RWPE2 (cell line): ENCODE measurements around the gene EOLA2.

ENCODE experiments used
- ATAC-seq: fragments of 200-7000 bp; cut with Tn5 transposase; 3 replicates; pipeline ENCODE4 v1.9.1; 2021; ENCODE audit warnings: low read depth
- DNase-seq: peaks from one replicate; pipeline ENCODE4 v3.0.0-alpha.2; 2020; ENCODE audit warnings: low spot score
- H3K27ac ChIP-seq: fragments of 450-650 bp; 2 replicates; pipeline ENCODE4 v1.5.1; 2017; ENCODE audit warnings: mild to moderate bottlenecking; ENCODE audit not compliant: poor library complexity, severe bottlenecking
- H3K27me3 ChIP-seq: fragments of 250-450 bp; sonication (Bioruptor Pico); 2 replicates; pipeline ENCODE4 v1.5.1; 2021; ENCODE audit warnings: mild to moderate bottlenecking, moderate library complexity; ENCODE audit not compliant: insufficient read depth, poor library complexity, severe bottlenecking
- H3K36me3 ChIP-seq: fragments of 250-450 bp; sonication (Bioruptor Pico); 2 replicates; pipeline ENCODE4 v1.5.1; 2020; ENCODE audit warnings: low read depth, mild to moderate bottlenecking, moderate library complexity
- H3K4me1 ChIP-seq: fragments of 250-450 bp; sonication (Bioruptor Pico); 2 replicates; pipeline ENCODE4 v1.5.1; 2021; ENCODE audit warnings: mild to moderate bottlenecking, moderate library complexity; ENCODE audit not compliant: insufficient read depth, poor library complexity, severe bottlenecking
- H3K4me3 ChIP-seq: fragments of 250-450 bp; sonication (Bioruptor Pico); 2 replicates; pipeline ENCODE4 v1.5.1; 2021; ENCODE audit warnings: mild to moderate bottlenecking, moderate library complexity; ENCODE audit not compliant: severe bottlenecking
- H3K9me3 ChIP-seq: fragments of 250-450 bp; sonication (Bioruptor Pico); 2 replicates; pipeline ENCODE4 v1.5.1; 2021; ENCODE audit warnings: mild to moderate bottlenecking, moderate library complexity; ENCODE audit not compliant: severe bottlenecking
- CTCF ChIP-seq: fragments of 450-650 bp; IDR thresholded peaks from one replicate; pipeline ENCODE4 v1.5.1; 2017; ENCODE audit warnings: mild to moderate bottlenecking, moderate library complexity; ENCODE audit not compliant: poor library complexity, severe bottlenecking

Gene EOLA2

DNA sequence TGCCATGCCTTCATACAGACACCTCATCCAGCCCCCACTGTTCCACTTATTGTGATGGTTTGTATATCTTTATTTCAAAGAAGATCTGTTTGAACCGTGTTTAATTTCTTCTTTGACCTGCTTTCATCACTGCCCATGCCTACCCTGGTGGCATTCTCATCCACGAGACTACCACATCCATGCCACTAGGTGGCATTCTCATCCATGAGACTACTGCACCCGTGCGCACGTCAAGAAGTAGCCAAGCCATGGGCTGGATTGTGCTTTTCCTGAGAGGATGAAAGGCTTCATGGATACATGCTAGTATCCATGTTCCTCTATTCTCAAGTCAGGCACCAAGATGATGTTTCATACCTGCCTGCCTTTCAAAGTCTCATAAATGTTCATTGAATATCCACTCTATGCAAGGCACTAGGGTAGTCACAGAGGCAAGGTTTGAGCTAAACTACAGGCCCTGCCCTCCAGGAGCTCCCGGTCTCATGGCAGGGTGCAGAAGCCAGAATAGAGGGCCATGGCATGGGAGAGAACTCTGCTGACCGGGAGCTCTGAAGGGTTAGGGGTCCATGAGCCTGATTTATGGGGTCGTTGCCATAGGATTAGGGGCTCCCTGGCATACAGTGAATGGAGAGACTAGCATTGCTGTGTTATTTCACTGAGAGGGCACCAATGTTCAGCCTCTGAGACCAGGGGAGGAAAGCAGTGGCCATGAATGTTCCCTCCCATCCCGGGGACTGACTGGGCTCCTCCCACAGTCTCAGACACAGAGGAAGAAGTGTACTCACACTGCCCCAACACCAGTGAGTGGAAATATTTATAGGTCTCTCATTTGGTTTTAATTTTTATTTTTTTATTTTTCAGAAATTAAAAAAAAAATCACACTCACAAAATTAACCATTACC lies 24.8 kb upstream of the EOLA2 start:
- peak; percentile 80 for ATAC-seq
- Histone ChIP-seq H3K4me3 (no peak overlapping the region), H3K27ac (no peak overlapping the region), H3K9me3 (no peaks in the 10 kb centered on the region), H3K27me3 (no peaks in the 10 kb centered on the region), H3K36me3 (peaks cover 8% of the 10 kb centered on the region; the same call in 1 of the 2 replicates), H3K4me1 (no peaks in the 10 kb centered on the region)
- no peak for DNase-seq
- TF ChIP-seq CTCF, result peak; percentile 70

DNA sequence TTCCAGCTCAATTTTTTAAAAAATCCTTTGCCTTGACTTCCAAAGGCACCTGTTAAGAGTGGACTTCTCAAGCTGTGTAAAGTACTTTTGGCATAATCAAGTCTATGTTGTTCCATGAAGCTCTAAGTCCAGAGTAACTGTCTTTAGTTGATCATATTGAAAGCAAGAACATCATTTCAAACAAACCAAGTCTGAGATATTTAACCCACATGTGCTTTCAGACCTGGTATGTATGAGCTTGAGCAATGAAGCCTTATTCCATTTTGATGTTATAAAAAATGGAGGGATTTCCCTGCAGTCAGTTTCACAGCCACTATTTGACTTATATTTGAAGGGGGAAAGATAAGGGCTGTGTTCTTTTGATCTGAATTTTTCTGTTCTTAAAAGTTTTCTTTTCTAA lies 23.7 kb upstream of the EOLA2 start:
- H3K27ac ChIP-seq, result no peak overlapping the region

DNA sequence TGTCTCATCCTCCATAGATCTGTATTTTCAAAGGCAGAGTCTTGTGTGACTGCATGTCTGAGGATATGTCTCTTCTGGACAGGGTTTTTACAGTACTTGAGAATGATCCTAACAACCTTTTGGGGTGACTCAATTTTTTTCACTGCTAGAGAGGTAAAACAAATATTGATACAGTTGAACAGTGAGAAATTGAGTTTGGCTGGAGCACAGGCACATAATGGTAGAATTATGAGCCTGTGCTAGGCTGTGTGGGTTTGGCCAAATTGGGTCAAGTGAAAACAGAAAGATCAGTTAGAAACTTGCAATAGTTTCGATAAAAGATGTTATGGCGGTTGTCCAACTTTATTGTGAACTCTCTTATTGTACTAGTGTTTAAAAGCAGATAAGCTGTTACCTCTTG lies 23.3 kb upstream of the EOLA2 start:
- Histone ChIP-seq H3K27ac (no peak overlapping the region), H3K9me3 (no peaks in the 10 kb centered on the region), H3K36me3 (peaks cover 8% of the 10 kb centered on the region; the same call in 1 of the 2 replicates), H3K4me3 (no peak overlapping the region), H3K4me1 (no peaks in the 10 kb centered on the region), H3K27me3 (no peaks in the 10 kb centered on the region)
- TF ChIP-seq CTCF, result no peak
- ATAC-seq, result no peak
- no peak for DNase-seq

More for the DNA sequence above, 23.7 kb upstream of the EOLA2 start:
- no peak for DNase-seq
- no peak for TF ChIP-seq CTCF
- H3K9me3 ChIP-seq, result no peaks in the 10 kb centered on the region
- H3K27me3 ChIP-seq, result no peaks in the 10 kb centered on the region
- no peaks in the 10 kb centered on the region for H3K4me1 ChIP-seq
- no peak for ATAC-seq
- H3K4me3 ChIP-seq, result no peak overlapping the region
- peaks cover 8% of the 10 kb centered on the region; the same call in 1 of the 2 replicates for H3K36me3 ChIP-seq

GRCh38 chrX:149950681-149951080 lies 12.4 kb upstream of the EOLA2 start:
- no peak for DNase-seq

More at GRCh38 chrX:149950681-149951080, 12.4 kb upstream of the EOLA2 start:
- Histone ChIP-seq H3K4me1 (no peaks in the 10 kb centered on the region), H3K4me3 (no peak overlapping the region), H3K36me3 (peaks cover 3% of the 10 kb centered on the region; the same call in 1 of the 2 replicates), H3K27ac (no peak overlapping the region), H3K27me3 (no peaks in the 10 kb centered on the region), H3K9me3 (no peaks in the 10 kb centered on the region)
- ATAC-seq, result no peak
- peak; percentile 45 for TF ChIP-seq CTCF
